ENCODE data around the gene SSBP3. TPM values are rescaled to one million over a fixed set of nuclear protein-coding genes. Genes with fewer than 3 reads are reported as not detected.
A peak's percentile ranks its signal among the peaks of the same experiment; 100 is the strongest.

The SSBP3 gene
- total and polyA plus RNA-seq, 9 of the 15 experiments (the other 6 are each of a cell fraction or from before 2014, with no cell fraction given) = 8.7 to 108 (median 33.8) TPM

DNA sequence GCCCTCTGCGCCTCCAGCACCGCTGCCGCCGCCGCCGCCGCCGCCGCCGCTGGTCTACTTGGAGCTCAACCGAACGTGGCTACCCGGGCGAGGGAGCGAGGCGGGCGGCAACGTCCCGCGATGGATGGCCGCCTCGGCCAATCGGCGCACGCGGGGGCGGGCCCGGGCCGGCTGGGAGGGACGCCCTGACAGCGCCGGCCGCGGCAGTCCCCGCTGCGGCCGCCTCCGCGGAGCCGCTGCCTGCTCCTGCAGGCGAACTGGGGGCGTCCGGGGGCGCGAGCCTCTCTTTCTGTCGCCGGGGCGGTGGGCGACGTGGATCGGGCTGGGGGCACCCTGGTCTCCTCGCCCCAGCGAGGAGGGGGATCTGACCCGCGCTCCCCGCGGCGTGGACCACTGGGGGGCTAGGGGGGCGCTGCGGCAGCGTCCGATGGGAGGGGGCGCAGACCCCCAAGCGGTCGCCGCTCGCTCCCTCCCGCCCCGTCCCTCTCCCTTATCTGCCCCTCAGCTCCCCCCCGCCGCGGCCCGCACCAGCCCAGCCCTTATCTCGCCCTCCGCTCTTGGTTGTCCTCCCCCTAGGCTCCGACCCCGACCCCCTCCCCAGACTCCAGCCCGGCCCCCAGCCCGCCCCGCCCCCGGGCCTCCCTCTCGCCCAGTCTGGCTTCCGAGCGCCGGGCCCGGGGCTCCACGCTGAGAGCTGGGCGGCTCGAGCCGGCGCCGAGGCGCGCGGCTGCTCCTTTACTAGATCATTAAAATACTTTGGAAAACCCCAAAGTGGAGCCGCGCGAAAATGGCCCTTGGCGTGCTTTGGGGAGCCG is at the start of gene SSBP3 (continued):
- TF ChIP-seq, protein P1, sequence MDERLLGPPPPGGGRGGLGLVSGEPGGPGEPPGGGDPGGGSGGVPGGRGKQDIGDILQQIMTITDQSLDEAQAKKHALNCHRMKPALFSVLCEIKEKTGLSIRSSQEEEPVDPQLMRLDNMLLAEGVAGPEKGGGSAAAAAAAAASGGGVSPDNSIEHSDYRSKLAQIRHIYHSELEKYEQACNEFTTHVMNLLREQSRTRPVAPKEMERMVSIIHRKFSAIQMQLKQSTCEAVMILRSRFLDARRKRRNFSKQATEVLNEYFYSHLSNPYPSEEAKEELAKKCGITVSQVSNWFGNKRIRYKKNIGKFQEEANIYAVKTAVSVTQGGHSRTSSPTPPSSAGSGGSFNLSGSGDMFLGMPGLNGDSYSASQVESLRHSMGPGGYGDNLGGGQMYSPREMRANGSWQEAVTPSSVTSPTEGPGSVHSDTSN (CRISPR knock-in tag; IDR thresholded peaks at IDR 0.05; ENCODE audit: low read depth) = peak; percentile 76
- TF ChIP-seq, protein P1 (tag; conservative IDR thresholded peaks at IDR 0.05; ENCODE audit: low read depth) = no peak
- TF ChIP-seq HIVEP1 (CRISPR knock-in tag; IDR thresholded peaks at IDR 0.05) (0 out of 2 replicates have a peak, but pooled peaks have one; percentile 70), RBM25 (IDR thresholded peaks at IDR 0.05; ENCODE audit: low read depth, low read length, severe bottlenecking) (peak; percentile 100), JUNB (CRISPR knock-in tag; conservative IDR thresholded peaks at IDR 0.05) (peak; percentile 48; the same call in 1 of the 2 replicates), XRCC5 (IDR thresholded peaks at IDR 0.05; ENCODE audit: low read depth, low read length) (no peak), ZNF12 (CRISPR knock-in tag; IDR thresholded peaks at IDR 0.05) (peak; percentile 68; the same call in 1 of the 2 replicates), CREM (IDR thresholded peaks at IDR 0.05; ENCODE audit: low read depth) (peak; percentile 69), HMGN3 (IDR thresholded peaks at IDR 0.05; ENCODE audit: borderline replicate concordance, extremely low read depth, insufficient read length, low read depth, low read length) (peak; percentile 62), THAP7 (CRISPR knock-in tag; IDR thresholded peaks at IDR 0.05) (no peak), NR2C2 (CRISPR knock-in tag; IDR thresholded peaks at IDR 0.05) (no peak), NR2C2 (tag; IDR thresholded peaks at IDR 0.05) (no peak), NCOA2 (IDR thresholded peaks at IDR 0.05; ENCODE audit: partially characterized antibody in 2 of 2) (no peak), KAT2B (IDR thresholded peaks at IDR 0.05; ENCODE audit: low read depth, low read length) (no peak), SUPT5H (IDR thresholded peaks at IDR 0.05) (peak; percentile 65), TBP (optimal IDR thresholded peaks at IDR 0.05; ENCODE audit: low read depth, low read length) (peak; percentile 67), CBX1 (IDR thresholded peaks at IDR 0.05; ENCODE audit: low read depth) (peak; percentile 83; the same call in 1 of the 2 replicates), ZNF41 (CRISPR knock-in tag; conservative IDR thresholded peaks at IDR 0.05) (no peak), NONO (IDR thresholded peaks at IDR 0.05; ENCODE audit: low read depth in 2 of 2, low read length in 1 of 2) (peak; percentile 50 to 52), GATAD2A (IDR thresholded peaks at IDR 0.05) (peak; percentile 99), ZFPM2 (CRISPR knock-in tag; IDR thresholded peaks at IDR 0.05) (no peak)
- TF ChIP-seq, protein P2, sequence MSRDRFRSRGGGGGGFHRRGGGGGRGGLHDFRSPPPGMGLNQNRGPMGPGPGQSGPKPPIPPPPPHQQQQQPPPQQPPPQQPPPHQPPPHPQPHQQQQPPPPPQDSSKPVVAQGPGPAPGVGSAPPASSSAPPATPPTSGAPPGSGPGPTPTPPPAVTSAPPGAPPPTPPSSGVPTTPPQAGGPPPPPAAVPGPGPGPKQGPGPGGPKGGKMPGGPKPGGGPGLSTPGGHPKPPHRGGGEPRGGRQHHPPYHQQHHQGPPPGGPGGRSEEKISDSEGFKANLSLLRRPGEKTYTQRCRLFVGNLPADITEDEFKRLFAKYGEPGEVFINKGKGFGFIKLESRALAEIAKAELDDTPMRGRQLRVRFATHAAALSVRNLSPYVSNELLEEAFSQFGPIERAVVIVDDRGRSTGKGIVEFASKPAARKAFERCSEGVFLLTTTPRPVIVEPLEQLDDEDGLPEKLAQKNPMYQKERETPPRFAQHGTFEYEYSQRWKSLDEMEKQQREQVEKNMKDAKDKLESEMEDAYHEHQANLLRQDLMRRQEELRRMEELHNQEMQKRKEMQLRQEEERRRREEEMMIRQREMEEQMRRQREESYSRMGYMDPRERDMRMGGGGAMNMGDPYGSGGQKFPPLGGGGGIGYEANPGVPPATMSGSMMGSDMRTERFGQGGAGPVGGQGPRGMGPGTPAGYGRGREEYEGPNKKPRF (IDR thresholded peaks at IDR 0.05; ENCODE audit: low read depth, low read length) = no peak
